ENCODE results near the gene OR8K1.

The OR8K1 gene
- total RNA-seq = 0 reads per million in 2 donors

GRCh38 chr11:56345739-56346138, at the start of gene OR8K1:
TSS of gene OR8K1 (plus strand) at chr11:56346039. CDS start at chr11:56346039, 0 bp downstream.
- no peak for DNase-seq

GRCh38 chr11:56296898-56297297, 48.9 kb upstream of the OR8K1 start:
- DNase-seq = no peak

GRCh38 chr11:56307836-56308235, 38.0 kb upstream of the OR8K1 start:
- DNase-seq = no peak

GRCh38 chr11:56314844-56315243, 31.0 kb upstream of the OR8K1 start, which contains the start of gene OR8K3:
TSS of gene OR8K3 (plus strand) at chr11:56315144. CDS start at chr11:56318307, 3,163 bp downstream.
- no peak for DNase-seq

- no peak for DNase-seq
Observed at GRCh38 chr11:56331861-56332491, 13.9 kb upstream of the OR8K1 start.

- no peak for DNase-seq
Observed at GRCh38 chr11:56333156-56333555, 12.7 kb upstream of the OR8K1 start.

GRCh38 chr11:56340289-56340688, 5.5 kb upstream of the OR8K1 start:
- DNase-seq = no peak

GRCh38 chr11:56353991-56354390, 8.2 kb downstream of the OR8K1 start, which contains the start of gene OR8J1:
TSS of gene OR8J1 (plus strand) at chr11:56354291. CDS start at chr11:56360247, 5,956 bp downstream.
- no peak for DNase-seq

GRCh38 chr11:56375324-56375723, 29.5 kb downstream of the OR8K1 start, which contains the start of gene OR8U1:
TSS of gene OR8U1 (plus strand) at chr11:56375624. CDS start at chr11:56375624, 0 bp downstream.
- DNase-seq = no peak

GRCh38 chr11:56380120-56380519, 34.3 kb downstream of the OR8K1 start:
- DNase-seq = no peak

GRCh38 chr11:56394381-56394780, 48.5 kb downstream of the OR8K1 start:
- no peak for DNase-seq

GRCh38 chr11:56396047-56396446, 50.2 kb downstream of the OR8K1 start:
- DNase-seq = no peak

Data from T-helper 9 cell (primary cell).